Activated T-helper 1 cell treated with Interleukin-2 at 50 U/mL for 16 hours (primary cell): ENCODE results near the gene ZNF768.
"Not testable (repeated sequence)": the region's sequence is repeated elsewhere in the genome, so short reads cannot be mapped to it uniquely, and the experiment has no call there.

Source experiments
- DNase-seq: peaks from one replicate; pipeline ENCODE4 v3.0.0-alpha.2; 2020; ENCODE audit warnings: low read depth

ZNF768 gene

DNA sequence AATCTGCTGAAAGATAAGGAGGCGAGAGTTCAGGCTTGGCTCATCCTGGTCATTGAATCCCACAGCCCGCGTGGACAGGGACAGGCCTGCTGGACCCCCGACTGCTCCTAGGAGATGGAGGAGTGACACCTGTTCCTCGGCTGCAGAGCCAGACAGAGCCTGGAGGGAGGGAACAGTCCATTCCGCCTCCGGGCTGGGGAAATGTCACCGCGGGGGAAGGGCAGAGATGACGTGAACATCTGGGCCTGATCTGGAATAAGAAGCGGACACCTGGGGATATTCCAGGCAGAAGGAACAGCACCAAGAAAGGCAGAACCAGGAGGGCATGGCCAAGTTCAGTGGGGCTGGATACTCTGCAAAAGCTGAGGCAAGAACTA is 6.8 kb upstream of the ZNF768 start:
- DNase-seq, result no peak

DNA sequence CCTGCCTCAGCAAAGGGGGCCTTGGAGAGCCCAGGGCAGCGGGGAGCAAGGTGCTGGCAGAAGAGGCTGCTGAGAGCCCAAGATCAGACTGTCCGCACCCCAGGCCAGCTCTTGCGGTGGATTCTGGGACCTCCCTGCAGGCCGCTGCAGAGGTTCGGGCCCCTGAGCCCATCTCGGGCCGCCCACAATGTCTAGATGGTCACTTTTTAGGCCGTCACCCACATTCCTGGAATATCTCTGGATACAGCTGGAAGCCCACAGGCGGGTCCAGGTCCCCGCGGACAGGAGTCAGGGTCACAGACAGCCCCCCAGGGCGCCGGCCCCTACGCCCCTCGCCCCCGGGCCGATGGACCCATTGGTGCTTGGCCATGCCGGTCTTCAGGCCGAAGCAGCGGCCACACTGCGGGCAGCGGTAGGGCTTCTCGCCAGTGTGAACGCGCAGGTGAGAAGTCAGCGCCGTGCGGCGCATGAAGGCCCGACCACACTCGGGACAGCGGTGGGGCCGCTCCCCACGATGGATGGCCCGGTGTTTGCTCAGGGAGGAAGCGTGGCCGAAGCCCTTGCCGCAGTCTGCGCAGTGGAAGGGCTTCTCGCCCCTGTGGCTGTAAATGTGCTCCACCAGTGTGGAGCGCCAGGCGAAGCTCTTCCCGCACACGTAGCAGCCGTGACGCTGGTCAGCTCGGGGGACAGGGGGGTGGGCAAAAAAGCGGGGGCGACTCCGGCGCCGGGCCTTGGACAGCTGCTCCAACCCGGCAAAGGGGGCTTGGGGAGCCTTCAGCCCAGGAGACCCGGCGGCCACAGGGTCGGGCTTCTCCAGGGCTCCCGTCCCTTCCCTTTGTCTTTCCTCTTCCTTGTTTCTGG is 6.1 kb upstream of the ZNF768 start:
- DNase-seq, result no peak

DNA sequence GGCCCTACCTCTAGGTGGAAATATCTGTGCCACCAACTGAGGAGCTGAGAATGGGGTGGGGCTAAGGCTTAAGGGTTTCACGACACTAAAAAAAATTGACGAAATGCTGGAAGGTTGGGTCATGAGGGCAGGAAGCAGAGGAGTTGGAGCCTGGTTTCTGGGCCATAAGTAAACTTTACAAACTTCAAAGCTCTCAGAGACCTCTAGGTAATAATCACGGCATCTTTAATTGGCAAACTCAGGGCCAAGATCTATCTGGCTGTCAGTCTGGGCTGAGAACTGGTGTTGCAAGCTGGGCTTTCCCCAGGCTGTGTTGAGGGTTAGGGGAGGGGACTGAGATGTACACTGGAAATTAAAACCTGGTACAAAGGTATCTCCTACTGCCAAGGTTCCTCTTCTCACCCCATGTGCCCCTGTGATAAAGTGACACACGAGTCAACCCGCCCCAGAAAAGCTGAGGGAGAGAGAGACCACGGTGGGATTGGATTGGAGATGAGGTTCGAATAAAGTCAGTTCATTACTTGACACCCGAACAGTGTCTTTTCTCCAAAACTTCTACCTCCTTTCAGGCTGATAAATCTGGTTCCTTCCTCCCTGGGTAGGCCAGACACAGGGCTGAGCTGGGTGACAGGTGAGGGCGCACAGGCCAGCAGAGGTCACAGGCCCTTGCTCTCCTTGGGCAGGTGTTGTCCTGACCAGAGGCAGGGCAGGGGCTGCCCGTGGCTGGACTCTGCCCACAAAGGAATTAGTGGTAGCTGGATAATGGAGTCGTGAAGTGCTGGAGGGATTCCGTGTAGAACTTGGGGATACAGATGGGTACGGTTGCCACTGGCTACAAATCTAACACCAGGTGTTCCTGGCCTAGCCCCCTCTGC is 4.0 kb upstream of the ZNF768 start:
- DNase-seq, result no peak

DNA sequence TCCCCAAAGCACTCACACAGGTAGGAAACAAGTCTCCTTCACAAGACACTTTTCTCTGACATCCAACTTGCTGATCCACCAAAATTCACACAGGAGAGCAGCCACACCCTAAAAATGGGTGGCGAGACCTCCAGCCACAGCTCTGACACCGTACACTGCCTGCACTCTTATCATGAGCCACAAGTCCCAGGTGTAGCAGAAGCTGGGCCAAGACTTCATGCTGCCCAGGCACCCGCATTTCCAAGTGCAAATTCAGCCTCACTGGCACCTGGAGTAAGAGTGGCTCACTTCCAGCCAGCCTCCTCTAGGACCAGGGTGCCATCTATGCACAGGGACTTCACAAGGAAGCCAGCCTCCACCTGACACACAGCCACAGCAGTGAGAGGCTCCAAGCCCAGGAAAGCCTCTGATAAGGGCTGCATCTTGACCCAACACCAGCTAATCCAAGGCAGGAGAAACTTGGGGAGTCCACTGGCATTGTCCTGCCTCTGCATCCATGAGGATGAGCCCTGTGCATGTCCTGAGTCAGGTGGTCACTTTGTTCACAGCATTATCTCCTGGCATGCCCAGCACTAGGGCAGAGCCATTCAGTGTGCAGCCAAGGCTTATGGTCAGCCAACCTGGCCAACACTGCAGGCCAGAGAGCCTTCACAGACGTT is 2.6 kb upstream of the ZNF768 start:
- no peak for DNase-seq

DNA sequence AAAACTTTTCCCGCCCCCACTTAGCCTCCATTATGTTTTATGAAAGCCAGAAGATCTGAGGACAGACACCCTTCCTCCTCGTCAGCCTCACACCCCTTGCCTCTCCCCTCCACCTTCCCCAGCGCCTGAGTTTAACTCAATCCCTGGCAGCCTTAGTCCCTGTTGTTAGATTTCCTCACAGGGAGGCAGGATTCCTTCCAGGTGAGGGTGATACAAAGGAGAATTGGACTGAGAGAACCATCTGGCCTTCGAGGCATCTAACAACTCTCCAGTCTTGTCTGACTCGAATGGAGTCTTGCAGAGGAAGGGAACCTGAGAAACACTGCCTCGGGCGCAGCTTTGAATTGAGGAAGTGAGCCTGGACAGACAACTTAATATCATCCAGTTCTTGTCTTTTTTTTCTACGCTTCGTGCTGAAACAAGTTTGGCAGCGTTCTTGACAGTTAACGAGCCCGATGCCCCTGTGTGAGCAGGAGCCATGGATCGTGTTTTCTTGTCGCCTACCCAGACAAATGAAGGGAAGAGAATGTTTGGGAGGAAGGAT is 1.3 kb upstream of the ZNF768 start:
- DNase-seq, result no peak

DNA sequence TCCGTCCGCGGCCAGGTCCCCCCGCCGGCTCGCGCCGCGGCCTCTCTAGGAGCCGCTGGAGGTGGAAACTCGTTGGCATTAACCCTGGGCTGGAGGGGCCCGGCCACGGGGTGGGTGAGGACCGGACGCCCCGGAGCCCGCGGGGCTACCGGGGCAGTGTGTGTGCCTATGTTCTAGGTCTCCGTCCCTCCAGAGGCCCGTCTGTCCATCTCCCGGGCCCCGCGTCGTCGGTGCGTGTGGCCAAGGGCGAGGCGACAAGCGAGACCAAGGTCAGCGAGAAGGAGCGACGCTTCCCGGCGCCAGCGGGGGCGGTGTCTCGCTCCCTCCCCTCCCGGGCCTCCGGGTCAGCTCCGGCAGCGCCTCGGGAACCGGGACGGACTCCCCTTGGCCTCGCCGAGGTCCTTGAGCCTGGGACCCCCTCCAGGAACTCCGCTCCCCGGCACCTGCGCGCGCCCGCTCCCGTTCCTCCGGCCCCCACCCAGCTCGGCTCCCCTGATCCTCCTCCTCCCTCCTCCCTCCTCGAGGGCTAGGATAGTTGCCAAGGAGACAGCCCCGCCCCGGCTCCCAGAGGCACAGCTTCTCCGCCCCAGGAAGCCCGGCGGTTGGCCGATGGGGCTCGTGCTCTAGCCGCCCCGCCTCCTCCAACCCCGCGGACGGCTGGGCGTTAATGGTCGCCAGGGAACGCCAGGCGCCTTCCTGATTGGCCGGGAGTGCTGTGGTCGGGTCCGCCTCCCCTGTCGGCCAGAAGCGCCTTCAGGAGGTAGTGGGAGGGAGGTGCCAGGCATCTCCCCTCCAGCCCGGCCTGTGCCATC is 663 bp upstream of the ZNF768 start:
- peak; percentile 84 for DNase-seq

DNA sequence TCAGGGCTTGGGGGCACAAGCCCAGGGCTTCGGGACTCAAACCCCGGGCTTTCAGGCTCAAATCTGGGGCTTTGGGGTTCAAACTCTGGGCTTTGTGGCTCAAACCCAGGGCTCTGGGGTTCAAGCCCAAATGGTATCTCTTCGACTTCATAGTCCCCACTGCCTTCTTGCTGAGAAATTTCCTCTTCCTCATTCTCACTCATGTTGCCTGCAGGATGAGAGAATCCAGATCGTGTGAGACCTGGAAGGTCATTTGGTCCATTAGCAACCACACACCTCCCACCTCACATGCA is 576 bp downstream of the ZNF768 start:
- no peak for DNase-seq

DNA sequence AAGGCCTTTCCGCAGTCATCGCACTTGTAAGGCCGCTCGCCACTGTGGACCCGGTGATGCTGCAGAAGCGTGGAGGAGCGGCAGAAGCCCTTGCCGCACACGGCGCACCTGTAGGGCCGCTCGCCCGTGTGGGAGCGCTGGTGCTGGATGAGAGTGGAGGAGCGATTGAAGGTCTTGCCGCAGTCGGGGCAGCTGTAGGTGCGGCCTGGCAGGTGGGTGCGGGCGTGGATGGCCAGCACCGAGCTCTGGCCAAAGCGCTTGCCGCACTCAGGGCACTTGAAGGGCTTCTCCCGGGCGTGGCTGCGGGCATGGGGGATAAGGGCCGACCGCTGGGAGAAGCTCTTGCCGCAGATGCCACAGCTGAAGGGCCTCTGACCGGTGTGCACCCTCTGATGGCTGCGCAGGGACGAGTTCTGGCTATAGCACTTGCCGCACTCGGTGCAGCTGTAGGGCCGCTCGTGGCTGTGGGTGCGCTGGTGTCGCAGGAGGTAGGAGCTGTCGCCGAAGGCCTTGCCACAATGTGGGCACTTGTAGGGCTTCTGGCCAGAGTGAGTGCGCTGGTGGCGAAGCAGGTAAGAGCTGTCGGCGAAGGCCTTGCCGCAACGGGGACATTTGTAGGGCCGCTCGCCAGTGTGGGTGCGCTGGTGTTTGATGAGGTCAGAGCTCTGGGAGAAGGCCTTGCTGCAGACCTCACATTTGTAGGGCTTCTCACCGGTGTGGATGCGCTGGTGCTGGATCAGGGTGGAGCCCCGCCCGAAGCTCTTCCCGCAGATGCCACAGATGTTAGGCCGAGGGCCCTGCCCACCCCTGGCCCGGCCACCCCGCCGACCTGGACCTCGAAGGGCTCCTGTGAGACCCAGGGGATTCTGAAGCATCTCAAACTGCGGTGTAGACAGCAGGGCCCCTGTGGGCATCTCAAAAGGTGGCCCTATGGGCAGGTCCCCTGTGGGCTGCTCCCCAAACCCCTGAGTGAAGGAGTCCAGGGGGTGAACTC is 1.5 kb downstream of the ZNF768 start:
- DNase-seq, result no peak

DNA sequence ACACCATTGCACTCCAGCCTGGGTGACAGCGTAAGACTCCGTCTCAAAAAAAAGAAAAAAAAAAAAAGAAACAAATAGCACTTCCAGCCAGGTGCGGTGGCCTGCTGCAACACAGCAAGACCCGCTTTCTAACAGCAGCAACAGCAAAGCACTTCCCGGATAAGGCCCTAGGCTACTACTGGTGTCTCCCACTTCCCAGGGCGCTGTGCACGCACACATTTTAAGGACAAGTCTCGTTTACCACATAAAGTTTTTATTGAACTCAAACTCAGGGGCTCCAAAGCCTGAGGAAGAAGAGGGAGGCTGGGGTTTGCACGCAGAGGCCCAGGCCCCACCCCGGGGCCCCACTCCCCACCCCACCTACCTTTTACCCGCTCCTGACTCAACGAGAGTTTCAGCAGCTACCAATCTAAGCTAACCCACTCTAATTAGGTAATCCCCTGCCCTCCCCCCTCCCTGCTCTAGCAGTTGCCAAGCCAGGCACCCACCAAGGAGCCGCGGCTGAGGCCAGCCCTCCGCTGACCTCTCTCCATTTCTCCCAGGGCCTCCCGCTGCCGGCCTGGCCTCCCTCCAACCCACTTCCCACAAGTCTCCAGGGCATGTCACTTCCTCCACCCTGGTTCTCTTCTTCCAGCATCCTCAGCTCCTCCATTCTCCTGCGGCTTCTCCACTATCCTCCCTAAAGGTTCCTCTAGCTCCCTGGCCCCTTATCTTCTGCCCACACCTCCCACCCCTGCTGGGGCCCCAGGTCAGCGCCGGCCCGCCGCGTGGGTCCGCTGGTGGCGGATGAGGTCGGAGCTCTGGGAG is 2.4 kb downstream of the ZNF768 start:
- no peak for DNase-seq

DNA sequence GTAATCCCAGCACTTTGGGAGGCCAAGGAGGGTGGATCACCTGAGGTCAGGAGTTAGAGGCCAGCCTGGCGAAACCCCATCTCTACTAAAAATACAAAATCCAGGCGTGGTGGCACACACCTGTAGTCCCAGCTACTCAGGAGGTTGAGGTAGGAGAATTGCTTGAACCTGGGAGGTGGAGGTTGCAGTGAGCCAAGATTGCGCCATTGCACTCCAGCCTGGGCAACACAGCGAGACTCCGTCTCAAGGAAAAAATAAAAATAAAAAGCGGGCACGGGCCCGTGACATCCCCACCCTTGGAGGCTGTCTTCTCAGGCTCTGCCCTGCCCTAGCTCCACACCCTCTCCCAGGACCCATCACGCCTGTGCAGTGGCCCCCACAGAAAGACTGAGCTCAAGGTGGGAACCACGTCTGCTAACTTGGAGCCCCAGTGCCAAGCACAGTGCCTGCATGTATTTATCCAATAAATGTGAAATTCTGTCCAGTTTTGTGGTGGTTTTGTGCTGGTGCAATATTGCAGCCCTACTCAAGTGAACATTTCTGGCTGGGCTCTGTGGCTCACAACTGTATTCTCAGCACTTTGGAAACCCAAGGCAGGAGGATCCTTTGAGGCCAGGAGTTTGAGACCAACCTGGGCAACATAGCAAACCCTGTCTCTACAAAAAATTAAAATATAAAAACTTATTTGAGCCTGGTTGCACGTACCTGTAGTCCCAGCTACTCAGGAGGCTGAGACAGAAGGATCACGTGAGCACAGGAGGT is 3.5 kb downstream of the ZNF768 start:
- not testable (repeated sequence) for DNase-seq

DNA sequence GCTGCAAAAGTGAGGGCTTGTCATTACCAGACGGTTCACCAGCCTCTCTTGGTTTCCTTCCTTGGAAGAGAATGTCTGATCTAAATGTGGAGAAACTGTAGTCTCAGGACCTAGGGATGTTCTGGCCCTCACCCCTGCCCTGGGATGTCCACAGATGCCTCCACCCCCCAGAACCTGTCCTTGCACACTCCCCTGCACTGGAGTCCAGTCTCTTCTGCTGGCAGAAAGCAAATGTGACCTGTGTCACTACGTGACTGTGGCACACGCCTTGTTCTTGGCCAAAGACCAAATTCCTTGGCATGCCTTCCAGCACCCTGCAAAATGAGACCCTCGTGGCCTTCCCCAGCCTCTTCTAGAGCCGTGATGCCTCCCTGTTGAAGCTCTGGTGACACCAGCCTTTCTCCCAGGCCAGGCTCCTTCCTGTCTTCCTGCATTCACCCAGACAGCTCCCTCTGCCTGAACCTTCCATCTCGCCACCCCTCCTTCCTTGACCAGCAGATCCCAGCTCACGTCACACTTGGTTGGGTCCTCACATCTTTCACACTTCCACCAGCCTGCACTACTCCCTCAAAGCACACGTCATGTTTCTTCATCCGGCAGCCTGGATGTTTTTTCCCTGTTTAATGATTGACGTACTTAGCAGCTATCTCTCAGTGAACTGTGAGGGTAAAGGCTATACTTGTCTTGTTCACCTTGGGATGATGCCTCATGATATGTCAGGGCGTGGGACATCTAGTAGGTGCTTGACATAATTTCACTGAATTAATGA is 4.3 kb downstream of the ZNF768 start:
- DNase-seq, result no peak

DNA sequence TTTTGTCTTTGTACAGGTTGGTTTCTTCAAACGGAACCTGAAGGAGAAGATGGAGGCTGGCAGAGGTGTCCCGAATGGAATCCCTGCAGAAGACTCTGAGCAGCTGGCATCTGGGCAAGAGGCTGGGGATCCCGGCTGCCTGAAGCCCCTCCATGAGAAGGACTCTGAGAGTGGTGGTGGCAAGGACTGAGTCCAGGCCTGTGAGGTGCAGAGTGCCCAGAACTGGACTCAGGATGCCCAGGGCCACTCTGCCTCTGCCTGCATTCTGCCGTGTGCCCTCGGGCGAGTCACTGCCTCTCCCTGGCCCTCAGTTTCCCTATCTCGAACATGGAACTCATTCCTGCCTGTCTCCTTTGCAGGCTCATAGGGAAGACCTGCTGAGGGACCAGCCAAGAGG is 4.9 kb downstream of the ZNF768 start:
- DNase-seq, result no peak

DNA sequence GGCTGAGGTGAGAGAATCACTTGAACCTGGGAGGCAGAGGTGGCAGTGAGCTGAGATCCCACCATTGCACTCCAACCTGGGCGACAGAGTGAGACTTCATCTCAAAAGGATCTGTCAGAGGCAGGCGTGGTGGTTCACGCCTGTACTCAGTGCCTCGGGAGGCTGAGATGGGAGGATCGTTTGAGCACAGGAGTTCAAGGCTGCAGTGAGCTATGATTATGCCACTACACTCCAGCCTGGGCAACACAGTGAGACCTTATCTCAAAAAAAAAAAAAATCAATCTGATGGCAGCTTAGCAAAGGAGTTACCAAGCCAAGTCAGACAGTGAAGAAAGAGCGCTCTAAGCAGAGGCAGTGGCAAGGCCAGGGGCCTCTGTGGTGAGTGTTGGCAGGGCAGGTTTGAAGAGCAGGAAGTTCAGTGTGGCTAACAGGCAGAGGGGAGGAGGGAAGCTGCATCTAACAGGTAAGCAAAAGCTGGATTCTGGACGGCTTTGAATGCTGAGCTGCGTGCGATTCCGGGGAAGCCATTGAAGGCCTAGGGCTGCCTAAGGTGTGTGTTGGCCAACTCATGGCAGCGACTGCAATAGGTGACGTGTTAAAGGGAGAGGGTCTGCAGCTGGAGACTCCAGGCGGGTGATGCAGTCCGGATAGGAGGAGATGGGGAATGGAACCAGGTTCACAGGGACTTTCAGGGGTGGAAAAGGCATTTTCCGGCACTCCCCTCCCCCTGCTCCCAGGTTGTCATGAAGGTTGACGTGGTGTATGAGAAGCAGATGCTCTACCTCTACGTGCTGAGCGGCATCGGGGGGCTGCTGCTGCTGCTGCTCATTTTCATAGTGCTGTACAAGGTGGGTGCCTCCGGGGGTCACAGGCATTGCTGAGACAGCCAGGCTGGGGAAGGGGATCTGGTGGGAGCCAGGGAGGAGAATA is 7.0 kb downstream of the ZNF768 start:
- no peak for DNase-seq

DNA sequence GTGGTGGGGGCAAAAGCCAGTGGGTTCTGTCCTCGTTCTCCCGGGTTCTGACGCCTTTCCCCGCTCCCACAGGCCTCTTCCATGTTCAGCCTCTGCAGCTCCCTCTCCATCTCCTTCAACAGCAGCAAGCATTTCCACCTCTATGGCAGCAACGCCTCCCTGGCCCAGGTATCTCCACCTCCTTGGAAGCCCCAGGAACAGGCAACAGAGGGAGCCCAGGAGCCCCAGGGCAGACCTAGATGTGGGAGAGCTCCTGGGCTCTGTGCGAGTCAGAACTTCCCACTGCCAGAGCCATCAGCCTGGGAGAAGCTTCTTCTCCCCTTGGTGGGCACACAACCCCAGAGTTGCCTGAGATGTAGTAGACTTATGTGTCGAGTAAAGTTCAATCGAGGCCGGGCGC is 7.8 kb downstream of the ZNF768 start:
- no peak for DNase-seq

DNA sequence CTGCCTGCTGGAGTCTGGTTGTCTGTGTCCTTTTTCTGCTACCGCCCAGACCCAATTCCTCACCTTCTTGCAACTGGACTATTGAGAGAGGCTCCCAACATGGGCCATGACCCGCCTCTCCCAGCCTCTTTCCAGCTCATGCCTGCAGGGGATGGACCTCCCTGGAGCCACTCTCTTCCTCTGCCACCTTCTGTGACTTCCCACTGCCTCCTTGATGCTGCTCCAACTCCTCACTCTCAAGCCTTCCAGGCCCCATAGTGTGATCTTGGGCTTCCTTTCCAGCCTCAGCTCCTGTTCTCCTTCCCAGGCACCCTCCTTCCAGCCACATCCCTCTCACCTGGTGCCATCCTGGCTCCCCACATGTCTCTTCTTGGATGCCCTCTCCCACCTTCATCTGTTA is 11.1 kb downstream of the ZNF768 start:
- no peak for DNase-seq

DNA sequence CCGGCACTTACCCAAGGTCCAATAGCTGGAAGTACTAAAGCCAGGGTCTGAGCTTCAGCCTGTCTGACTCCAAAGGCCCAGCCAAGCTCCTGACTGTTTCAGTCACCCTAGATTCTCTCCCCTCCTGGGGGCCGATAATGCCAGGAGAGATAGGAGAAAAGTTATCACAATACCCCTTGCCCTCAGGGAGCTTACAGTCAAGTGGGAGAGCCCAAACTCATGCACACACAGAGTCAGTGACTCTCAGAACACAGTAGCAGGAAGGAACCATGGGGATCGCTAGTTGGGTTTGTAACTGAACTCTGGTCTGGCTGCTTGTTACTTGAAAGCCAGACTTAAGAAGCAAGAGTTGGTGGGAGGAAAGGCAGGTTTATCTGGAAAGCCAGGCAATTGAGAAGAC is 14.9 kb downstream of the ZNF768 start:
- DNase-seq, result no peak

DNA sequence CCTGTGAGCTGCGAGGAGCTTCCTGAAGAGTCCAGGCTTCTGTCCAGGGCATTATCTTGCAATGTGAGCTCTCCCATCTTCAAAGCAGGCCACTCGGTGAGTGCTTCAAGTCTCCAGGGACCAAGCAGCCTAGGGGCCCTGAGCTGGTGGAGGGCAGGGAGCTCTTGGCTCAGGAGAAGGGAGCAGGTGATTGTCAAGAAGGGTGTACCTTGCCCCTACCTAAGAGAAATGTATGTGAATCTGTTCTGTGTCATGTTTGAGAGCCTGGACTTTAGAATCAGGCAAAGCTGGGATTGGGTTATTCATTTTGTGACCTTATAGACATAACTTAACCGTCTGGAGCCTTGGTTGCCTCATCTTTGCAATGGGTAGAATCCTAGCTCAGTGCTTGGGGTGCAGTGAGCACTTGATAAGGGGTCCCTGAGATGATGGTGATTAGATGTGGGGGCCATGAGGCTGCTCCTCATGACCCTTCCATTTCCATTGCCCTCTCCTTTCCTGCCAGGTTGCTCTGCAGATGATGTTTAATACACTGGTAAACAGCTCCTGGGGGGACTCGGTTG is 15.9 kb downstream of the ZNF768 start:
- DNase-seq, result no peak
